Measurements from ENCODE around the gene CD68.
A peak's percentile ranks its signal among the peaks of the same experiment; 100 is the strongest.

CD68 gene

GRCh38 chr17:7559320-7560171 lies 19.9 kb upstream of the CD68 start:
- no peak for DNase-seq (ENCODE audit: low spot score)

GRCh38 chr17:7560172-7561027 lies 19.0 kb upstream of the CD68 start:
- no peak for DNase-seq (ENCODE audit: low spot score)

DNA sequence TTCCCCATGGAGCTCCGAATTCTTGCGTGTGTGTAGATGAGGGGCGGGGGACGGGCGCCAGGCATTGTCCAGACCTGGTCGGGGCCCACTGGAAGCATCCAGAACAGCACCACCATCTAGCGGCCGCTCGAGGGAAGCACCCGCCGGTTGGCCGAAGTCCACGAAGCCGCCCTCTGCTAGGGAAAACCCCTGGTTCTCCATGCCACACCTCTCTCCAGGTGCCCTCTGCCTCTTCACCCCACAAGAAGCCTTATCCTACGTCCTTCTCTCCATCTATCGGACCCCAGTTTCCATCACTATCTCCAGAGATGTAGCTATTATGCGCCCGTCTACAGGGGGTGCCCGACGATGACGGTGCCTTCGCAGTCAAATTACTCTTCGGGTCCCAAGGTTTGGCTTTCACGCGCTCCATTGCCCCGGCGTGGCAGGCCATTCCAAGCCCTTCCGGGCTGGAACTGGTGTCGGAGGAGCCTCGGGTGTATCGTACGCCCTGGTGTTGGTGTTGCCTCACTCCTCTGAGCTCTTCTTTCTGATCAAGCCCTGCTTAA lies 18.3 kb upstream of the CD68 start:
- DNase-seq (ENCODE audit: low spot score): peak; percentile 65

GRCh38 chr17:7561589-7562207 lies 17.7 kb upstream of the CD68 start, which contains the start of gene SENP3:
Gene SENP3, plus strand, starts transcription at chr17:7561919. Its CDS starts 1,158 bp downstream, at chr17:7563077.
- peak; percentile 81 for DNase-seq (ENCODE audit: low spot score)

GRCh38 chr17:7562208-7562605 lies 17.2 kb upstream of the CD68 start:
- no peak for DNase-seq (ENCODE audit: low spot score)

DNA sequence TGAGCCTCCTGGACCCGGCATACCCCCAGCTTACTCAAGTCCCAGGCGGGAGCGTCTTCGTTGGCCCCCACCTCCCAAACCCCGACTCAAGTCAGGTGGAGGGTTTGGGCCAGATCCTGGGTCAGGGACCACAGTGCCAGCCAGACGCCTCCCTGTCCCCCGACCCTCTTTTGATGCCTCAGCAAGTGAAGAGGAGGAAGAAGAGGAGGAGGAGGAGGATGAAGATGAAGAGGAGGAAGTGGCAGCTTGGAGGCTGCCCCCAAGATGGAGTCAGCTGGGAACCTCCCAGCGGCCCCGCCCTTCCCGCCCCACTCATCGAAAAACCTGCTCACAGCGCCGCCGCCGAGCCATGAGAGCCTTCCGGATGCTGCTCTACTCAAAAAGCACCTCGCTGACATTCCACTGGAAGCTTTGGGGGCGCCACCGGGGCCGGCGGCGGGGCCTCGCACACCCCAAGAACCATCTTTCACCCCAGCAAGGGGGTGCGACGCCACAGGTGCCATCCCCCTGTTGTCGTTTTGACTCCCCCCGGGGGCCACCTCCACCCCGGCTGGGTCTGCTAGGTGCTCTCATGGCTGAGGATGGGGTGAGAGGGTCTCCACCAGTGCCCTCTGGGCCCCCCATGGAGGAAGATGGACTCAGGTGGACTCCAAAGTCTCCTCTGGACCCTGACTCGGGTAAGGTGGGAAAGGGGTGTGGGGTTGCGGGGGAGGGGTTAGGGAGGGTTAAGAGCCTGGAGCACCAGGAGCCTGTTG lies 16.1 kb upstream of the CD68 start:
- no peak for DNase-seq (ENCODE audit: low spot score)

DNA sequence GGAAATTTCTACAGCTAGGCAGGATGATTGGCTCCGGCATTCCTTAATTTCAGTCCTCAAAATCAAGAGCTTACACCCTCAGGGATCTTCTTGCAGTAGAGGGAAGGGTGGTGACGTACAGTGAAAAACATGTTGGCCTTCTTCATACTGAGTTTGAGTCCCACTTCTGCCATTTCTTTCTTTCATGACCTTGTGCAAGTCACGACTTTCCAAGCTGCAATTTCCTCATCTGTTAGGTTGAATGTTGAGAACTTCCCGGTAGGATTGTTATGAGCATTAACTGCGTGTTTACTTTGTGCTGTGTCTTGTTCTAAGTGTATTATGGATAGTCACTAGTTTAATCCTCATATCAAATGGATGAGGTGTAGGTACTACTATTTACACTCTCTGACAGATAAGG lies 9.9 kb upstream of the CD68 start:
- no peak for DNase-seq (ENCODE audit: low spot score)

DNA sequence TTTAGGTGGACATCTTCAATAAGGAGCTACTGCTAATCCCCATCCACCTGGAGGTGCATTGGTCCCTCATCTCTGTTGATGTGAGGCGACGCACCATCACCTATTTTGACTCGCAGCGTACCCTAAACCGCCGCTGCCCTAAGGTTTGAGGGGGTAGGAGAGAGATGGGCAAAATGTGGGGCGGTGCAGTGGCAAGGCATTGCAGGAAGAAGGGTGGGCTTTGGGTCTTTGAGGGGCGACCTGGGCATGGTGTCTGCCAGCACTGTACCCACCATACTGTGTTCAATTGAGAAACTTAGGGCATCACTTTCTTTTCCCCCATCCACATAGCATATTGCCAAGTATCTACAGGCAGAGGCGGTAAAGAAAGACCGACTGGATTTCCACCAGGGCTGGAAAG lies 9.1 kb upstream of the CD68 start:
- DNase-seq (ENCODE audit: low spot score): no peak

GRCh38 chr17:7572338-7572587 lies 7.2 kb upstream of the CD68 start:
- DNase-seq (ENCODE audit: low spot score): no peak

- peak; percentile 97 for DNase-seq (ENCODE audit: low spot score)
These were observed 6.7 kb upstream of the CD68 start for GRCh38 chr17:7572588-7573323.

DNA sequence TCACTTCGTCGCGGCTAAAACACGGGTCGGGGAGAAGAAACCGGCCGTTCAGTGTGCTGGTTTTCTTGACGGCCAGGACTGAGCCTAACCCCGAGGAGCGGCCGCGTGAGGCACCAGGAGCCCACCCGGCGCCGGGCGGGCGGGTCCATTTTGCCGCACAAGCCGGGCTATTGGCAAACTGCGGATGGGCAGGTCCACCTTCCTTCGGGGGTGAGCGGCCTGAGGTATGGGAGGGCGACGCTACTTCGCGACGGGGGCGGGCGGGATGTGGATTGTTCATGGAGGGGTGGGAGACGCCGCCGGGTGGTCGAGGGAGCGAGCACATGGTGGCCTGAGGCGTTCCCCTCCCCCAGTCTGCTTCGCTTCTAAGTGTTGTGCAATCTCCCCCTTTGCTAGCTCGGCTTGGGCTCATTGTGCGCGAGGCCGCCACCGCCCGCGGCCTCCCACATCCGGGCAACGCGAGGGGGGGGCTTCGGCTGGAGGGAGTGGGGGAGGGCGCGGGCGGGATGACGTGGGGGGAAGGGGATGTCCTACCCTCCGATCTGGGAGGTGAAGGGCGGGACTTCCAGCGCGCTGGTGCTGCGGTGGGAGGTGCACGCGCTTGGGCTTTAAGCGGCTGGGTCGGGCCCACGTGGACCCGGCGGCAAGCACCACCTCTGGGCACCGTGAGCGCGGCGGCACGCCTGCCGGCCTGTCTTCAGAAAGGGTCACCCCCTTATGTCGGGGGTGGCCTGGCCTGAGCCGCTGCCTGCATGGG lies 5.9 kb upstream of the CD68 start:
- DNase-seq (ENCODE audit: low spot score): peak; percentile 78

GRCh38 chr17:7574176-7574953 lies 5.1 kb upstream of the CD68 start:
- DNase-seq (ENCODE audit: low spot score): no peak

DNA sequence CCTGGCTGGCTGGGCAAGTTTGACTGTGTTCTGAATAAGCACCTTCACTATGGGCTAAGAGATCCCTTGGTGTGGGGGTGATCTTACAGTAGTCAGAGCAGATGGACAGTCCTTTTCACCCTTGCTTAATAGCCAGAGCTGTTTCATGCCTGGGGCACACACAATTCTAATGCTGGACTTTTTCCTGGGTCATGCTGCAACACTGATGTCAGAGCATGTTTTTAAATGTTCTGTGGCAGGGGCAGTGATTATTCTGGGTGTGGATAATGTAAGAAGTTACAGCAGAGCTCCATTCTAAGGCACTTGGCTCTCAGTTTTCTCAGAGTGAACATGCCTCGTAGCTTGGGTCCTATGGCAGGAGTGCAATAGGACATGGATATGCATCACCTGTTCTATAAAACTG lies 4.0 kb upstream of the CD68 start:
- no peak for DNase-seq (ENCODE audit: low spot score)

DNA sequence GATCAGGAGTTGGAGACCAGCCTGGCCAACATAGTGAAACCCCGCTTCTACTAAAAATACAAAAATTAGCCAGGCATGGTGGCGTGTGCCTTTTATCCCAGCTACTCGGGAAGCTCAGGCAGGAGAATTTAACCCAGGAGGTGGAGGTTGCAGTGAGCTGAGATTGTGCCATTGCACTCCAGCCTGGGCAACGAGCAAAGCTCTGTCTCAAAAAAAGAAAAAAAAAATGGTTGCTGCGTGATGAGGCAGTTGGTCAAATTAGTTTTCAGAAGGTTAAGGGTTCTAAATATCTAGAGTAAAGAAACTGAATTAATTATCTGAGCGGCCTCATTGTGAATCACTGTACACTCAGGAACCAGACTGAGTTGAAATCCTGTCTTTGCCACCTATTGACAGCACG lies 3.5 kb upstream of the CD68 start:
- DNase-seq (ENCODE audit: low spot score): no peak

GRCh38 chr17:7576432-7576937 lies 3.0 kb upstream of the CD68 start:
- DNase-seq (ENCODE audit: low spot score): no peak

DNA sequence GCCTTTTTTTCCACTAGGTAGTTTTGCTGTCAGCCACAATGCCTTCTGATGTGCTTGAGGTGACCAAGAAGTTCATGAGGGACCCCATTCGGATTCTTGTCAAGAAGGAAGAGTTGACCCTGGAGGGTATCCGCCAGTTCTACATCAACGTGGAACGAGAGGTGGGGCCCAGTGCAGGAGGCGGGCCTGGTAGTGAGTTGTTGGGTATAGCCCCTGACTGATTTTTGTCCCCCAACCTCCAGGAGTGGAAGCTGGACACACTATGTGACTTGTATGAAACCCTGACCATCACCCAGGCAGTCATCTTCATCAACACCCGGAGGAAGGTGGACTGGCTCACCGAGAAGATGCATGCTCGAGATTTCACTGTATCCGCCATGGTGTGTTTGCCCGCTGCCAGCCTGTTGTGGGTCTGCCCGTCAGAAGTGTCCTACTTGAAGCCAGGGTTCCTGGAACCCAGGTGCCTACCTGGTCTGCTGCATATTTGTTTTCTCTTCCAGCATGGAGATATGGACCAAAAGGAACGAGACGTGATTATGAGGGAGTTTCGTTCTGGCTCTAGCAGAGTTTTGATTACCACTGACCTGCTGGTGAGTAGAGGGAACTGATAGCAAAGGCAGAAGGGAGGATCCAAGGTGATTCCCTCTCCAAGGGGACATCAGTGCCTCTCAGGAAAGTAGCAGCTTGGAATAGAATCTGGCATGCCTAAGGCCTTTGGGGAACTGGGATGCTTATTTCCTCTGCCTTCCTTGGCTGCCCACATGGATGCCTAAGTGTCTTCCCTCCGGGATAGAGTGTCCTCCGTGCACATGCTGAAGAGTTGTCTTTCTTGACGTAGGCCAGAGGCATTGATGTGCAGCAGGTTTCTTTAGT lies 1.9 kb upstream of the CD68 start:
- no peak for DNase-seq (ENCODE audit: low spot score)

DNA sequence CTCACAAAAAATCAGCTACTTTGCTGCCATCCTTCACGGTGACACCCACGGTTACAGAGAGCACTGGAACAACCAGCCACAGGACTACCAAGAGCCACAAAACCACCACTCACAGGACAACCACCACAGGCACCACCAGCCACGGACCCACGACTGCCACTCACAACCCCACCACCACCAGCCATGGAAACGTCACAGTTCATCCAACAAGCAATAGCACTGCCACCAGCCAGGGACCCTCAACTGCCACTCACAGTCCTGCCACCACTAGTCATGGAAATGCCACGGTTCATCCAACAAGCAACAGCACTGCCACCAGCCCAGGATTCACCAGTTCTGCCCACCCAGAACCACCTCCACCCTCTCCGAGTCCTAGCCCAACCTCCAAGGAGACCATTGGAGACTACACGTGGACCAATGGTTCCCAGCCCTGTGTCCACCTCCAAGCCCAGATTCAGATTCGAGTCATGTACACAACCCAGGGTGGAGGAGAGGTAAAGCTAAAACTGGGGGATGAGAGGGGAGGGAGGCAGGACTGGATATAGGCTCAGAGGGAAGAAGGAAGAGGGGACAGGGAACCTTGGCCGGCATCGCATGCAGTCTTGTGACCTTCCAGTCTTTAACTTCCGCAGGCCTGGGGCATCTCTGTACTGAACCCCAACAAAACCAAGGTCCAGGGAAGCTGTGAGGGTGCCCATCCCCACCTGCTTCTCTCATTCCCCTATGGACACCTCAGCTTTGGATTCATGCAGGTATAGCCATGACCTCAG lies 581 bp downstream of the CD68 start:
- no peak for DNase-seq (ENCODE audit: low spot score)
